OCI-LY3 (cell line): ENCODE data around the gene ERGIC3.

Experiments used
- CTCF ChIP-seq: fragments of 200-600, 300-600 bp; sonication (generic); IDR thresholded peaks from 2 replicates; pipeline ENCODE4 v1.5.1; 2014; ENCODE audit warnings: antibody characterized with exemption, low read length, low read depth
- EZH2phosphoT487 ChIP-seq: fragments of 200-600 bp; shearing (Covaris generic); IDR thresholded peaks from 2 replicates; pipeline ENCODE4 v1.6.1; 2018; ENCODE audit warnings: antibody characterized with exemption, mixed run types, low read depth

DNA sequence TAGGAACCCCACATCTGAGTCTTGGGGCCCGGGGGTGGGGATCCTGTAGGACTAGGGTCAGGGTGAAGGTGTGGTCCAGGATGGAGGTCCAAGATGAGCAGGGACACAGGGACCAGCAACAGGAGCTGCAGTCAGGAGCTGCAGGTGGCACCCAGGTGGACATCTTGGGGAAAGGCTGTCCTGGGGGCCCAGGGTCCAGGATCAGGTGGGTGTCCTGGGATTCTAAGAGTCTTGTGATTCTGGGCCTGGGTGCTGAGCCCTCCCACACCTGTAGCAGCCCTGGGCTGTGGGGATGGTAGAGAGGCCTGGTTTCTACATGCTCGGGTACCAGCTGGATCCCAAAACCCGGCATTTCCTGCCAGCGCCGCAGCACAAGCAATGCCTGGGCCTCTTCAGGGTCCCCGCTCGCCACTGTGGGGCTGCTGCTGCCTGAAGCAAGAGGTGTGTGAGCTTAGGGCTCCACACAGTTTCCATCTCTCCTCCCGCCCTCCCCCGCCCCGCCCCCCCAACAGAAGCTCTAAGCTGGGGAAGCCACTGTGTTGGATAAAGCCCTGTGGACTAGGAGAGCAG lies 20.7 kb downstream of the ERGIC3 start:
- TF ChIP-seq CTCF (no peak), EZH2phosphoT487 (no peak)
